Kidney (tissue), 14 donors: ENCODE results near the gene CD200. TPM values are rescaled to one million over a fixed set of nuclear protein-coding genes. Genes with fewer than 3 reads are reported as not detected.

Experiments
- DNase-seq, 5 donors: peaks; one replicate each; pipeline ENCODE4 v3.0.0-alpha.2; 2013 to 2020
- FAIRE-seq: peaks from 2 replicates; lab custom pipeline; 2012; peaks lifted over from hg19 to GRCh38; lab: Jason Lieb, UNC
- H3K27ac ChIP-seq, 2 donors: one replicate each; pipeline ENCODE4 v1.7.0; 2013; ENCODE audit warnings: low read depth in 2 of 2, low read length in 2 of 2, inconsistent platforms in 1 of 2
- H3K27me3 ChIP-seq: one replicate; pipeline ENCODE4 v1.7.1; 2013; ENCODE audit warnings: low read length, inconsistent platforms; ENCODE audit not compliant: control insufficient read depth, insufficient read depth
- H3K36me3 ChIP-seq, 3 donors: one replicate each; pipeline versions ENCODE4 v1.7.0 to v1.7.1; 2013; ENCODE audit warnings: low read length in 3 of 3, control low read depth in 1 of 3, inconsistent platforms in 1 of 3; ENCODE audit not compliant: insufficient read depth in 3 of 3, control insufficient read depth in 2 of 3
- H3K4me1 ChIP-seq, 3 donors: one replicate each; pipeline versions ENCODE4 v1.7.0 to v1.7.1; 2013; ENCODE audit warnings: low read length in 3 of 3, inconsistent platforms in 1 of 3, low read depth in 1 of 3; ENCODE audit not compliant: control insufficient read depth in 2 of 3, insufficient read depth in 2 of 3
- H3K4me3 ChIP-seq, 3 donors: one replicate each; pipeline versions ENCODE4 v1.7.0 to v1.8.1; 2013; ENCODE audit warnings: low read length in 3 of 3, control low read depth in 1 of 3, inconsistent platforms in 1 of 3
- H3K9ac ChIP-seq, 3 donors: one replicate each; pipeline versions ENCODE4 v1.7.0 to v1.7.1; 2013; ENCODE audit warnings: low read length in 3 of 3, control low read depth in 1 of 3, inconsistent platforms in 1 of 3
- H3K9me3 ChIP-seq, 3 donors: one replicate each; pipeline versions ENCODE4 v1.7.0 to v1.7.1; 2013; ENCODE audit warnings: low read length in 3 of 3, control low read depth in 1 of 3, inconsistent platforms in 1 of 3; ENCODE audit not compliant: control insufficient read depth in 2 of 3, insufficient read depth in 1 of 3
- intact Hi-C: fragments of 100-400 bp; cut with DNase I; formaldehyde crosslinking; loops from one replicate; pipeline ENCODE4 v1.11.1; 2022
- polyA plus RNA-seq: library from polyadenylated mRNA; stranded (reverse); fragments of 350-450 nt; fragmentation: Illumina TruSeq; extraction: RNeasy Lipid Tissue Mini Kit (QIAGEN cat#74804); gene quantifications from one replicate; pipeline ENCODE4 v1.2.3, GENCODE V29; 2014; ENCODE audit warnings: low read depth, low replicate concordance; ENCODE audit not compliant: insufficient read depth
- total RNA-seq: library from RNA; stranded (reverse); fragmentation: NEBNext Ultra II Directional; extraction: Animal tissue kit (Norgen Biotek cat#: 25700); gene quantifications from one replicate; pipeline ENCODE4 v1.2.1, GENCODE V29; 2021
- TF ChIP-seq, protein P1 (sequence below): IDR thresholded peaks from 3 replicates; pipeline ENCODE4 v1.5.1; 2012; ENCODE audit warnings: mild to moderate bottlenecking, moderate library complexity, borderline replicate concordance; ENCODE audit not compliant: insufficient read depth; ENCODE audit errors: extremely low read depth
- donor health status: control.
- donor health status: control.
- donor health status: control.
- donor health status: control.
- donor health status: control.
- donor health status: DM: yes; HTN: yes; CAD: no.
- donor health status: Normal renal cell carcinoma (clear cell type).

Gene CD200
- total and polyA plus RNA-seq, 2 donors from 2014 or later: 8.5 to 16.8 TPM

DNA sequence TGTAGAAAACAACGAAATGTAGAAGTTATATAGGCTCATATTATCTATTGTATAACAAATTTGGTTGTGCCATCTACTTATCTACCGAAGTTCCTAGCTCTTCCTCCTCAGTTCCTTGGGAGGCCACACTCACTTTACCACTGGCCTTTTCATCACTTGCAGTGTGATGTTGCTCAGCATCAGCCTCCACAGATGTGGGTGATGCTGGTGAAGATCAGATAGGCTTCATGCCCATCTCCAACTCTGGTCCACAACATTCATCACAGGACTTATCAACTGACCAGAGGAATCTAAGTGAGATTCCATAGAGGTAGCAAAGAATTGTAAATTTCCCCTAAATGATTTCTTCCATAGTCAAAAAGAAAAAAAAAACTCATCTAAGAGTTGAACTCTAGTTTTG lies 8.4 kb downstream of the CD200 start:
- DNase-seq (no peak), FAIRE-seq (no peak)
- no peaks in the 10 kb centered on the region for H3K4me1 ChIP-seq
- no peaks in the 10 kb centered on the region for H3K27me3 ChIP-seq
- no peaks in the 10 kb centered on the region for H3K9me3 ChIP-seq
- H3K27ac ChIP-seq: no peak overlapping the region
- TF ChIP-seq, protein P1, sequence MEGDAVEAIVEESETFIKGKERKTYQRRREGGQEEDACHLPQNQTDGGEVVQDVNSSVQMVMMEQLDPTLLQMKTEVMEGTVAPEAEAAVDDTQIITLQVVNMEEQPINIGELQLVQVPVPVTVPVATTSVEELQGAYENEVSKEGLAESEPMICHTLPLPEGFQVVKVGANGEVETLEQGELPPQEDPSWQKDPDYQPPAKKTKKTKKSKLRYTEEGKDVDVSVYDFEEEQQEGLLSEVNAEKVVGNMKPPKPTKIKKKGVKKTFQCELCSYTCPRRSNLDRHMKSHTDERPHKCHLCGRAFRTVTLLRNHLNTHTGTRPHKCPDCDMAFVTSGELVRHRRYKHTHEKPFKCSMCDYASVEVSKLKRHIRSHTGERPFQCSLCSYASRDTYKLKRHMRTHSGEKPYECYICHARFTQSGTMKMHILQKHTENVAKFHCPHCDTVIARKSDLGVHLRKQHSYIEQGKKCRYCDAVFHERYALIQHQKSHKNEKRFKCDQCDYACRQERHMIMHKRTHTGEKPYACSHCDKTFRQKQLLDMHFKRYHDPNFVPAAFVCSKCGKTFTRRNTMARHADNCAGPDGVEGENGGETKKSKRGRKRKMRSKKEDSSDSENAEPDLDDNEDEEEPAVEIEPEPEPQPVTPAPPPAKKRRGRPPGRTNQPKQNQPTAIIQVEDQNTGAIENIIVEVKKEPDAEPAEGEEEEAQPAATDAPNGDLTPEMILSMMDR: no peak
- H3K36me3 ChIP-seq: no peaks in the 10 kb centered on the region
- no peak overlapping the region for H3K9ac ChIP-seq
- no peak overlapping the region for H3K4me3 ChIP-seq
- intact Hi-C loops: no loop called here

DNA sequence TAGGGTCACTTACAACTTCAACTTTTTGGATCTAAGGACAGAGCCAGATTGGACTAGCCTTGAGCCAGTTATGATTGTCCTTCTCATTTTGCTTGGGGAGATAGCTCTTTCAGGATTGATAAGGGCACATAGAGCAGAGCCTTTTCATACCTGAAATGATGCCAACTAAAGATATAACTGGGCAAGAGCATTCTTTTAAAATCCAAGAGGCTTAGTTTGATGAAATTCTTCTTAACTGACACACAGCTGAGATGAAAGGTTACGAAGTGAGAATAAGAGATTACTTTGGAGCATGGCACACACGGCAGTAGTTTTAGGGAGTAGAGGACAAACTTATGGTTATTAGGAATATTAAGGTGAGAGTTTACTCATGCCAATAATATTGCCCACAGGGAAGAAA lies 12.7 kb downstream of the CD200 start:
- Histone ChIP-seq H3K36me3 (peaks cover 0 to 3% (median 0%) of the 10 kb centered on the region in 3 donors), H3K9me3 (no peaks in the 10 kb centered on the region), H3K4me3 (no peak overlapping the region), H3K27me3 (no peaks in the 10 kb centered on the region), H3K4me1 (peaks cover 0 to 2% (median 2%) of the 10 kb centered on the region in 3 donors), H3K9ac (no peak overlapping the region), H3K27ac (no peak overlapping the region)
- intact Hi-C loops: no loop called here
- FAIRE-seq: no peak
- DNase-seq: no peak
- TF ChIP-seq, protein P1: no peak

DNA sequence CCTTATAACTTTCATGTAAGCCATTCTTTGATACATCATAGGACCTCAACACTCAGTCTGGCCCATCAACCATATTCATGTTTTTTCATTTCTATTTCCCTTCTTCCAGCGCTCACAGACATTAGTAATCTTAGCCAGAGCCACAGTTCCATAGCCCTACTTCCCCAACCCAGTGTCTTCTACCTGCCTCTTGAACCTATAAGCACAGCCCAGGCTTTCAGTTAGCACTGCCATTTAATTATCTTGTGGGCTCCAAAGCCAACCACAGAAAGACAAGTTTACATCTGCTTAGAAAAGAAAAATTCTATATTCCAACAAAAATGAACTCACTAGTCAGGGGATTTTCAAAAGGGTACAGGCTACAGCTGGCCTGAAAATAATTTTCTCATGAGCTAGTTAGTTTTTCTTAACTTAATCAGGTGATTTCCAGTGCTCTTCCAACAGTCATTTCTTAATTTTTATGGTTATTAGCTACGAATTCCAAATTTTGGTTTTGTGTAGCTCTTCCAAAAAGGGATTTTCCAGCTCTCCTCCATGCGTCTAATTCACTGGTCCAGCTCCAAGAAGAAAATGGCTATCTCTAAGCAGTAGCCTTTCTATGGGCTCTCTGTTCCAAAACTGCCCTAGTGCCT lies 13.7 kb downstream of the CD200 start:
- no peak overlapping the region for H3K27ac ChIP-seq
- intact Hi-C loops: no loop called here
- DNase-seq: no peak
- no peaks in the 10 kb centered on the region for H3K9me3 ChIP-seq
- no peak overlapping the region for H3K4me3 ChIP-seq
- peaks cover 0 to 3% (median 0%) of the 10 kb centered on the region in 3 donors for H3K36me3 ChIP-seq
- peaks cover 0 to 2% (median 2%) of the 10 kb centered on the region in 3 donors for H3K4me1 ChIP-seq
- TF ChIP-seq, protein P1: no peak
- no peaks in the 10 kb centered on the region for H3K27me3 ChIP-seq
- no peak for FAIRE-seq
- H3K9ac ChIP-seq: no peak overlapping the region
